Measurements from ENCODE around the gene TOP3B. TPM values are rescaled to one million over a fixed set of nuclear protein-coding genes. Genes with fewer than 3 reads are reported as not detected.

Gene TOP3B
- total and polyA plus RNA-seq, 10 of the 15 experiments (the other 5 are each of a cell fraction or from before 2014, with no cell fraction given), result 0.60 to 47.3 (median 33.7) TPM

- intact Hi-C loops (cut with micrococcal nuclease; ENCODE audit: unreplicated experiment), result no loop called here
- H3K27me3 ChIP-seq (replicated peaks in 1 of 2; ENCODE audit: control insufficient read depth in 2 of 2, insufficient read depth in 2 of 2, low read length in 1 of 2), result no peaks in the 10 kb centered on the region
- CTCF ChIA-PET, result interaction anchor here (1.1 kb wide), 1 partner anchor 18 kb away, joined by 3 read pairs; no protein-coding TSS in a partner anchor
- H3K27ac ChIP-seq (ENCODE audit: control insufficient read depth, insufficient read depth), result no peak overlapping the region
- ATAC-seq, result no peak
- BruUV-seq (replicated peaks), result no TSS peak
- no peaks in the 10 kb centered on the region for H3K9me3 ChIP-seq (replicated peaks; ENCODE audit: control insufficient read depth, insufficient read depth, low read length)
- WGBS (ENCODE audit: insufficient coverage, insufficient replicate concordance, low lambda C conversion rate, missing lambda C conversion rate), result 52% methylated on average over 2 of the region's 2 CpGs
- no peak for FAIRE-seq
- POLR2A ChIA-PET, result no interaction called here
- no peaks in the 10 kb centered on the region for H3K79me2 ChIP-seq (ENCODE audit: control insufficient read depth, insufficient read depth, low read length)
- no peaks in the 10 kb centered on the region for H3K36me3 ChIP-seq (ENCODE audit: control insufficient read depth in 2 of 2, insufficient read depth in 2 of 2, low read length in 1 of 2)
- DNase-seq (ENCODE audit: low read depth, low spot score), result no peak
- SMC1A ChIA-PET (ENCODE audit: uncharacterized antibody, unreplicated experiment), result interaction anchor here (1.2 kb wide), 1 partner anchor 28 kb away, joined by 3 read pairs; no protein-coding TSS in a partner anchor
- in situ Hi-C loops (cut with MboI), result no loop called here
- H3K4me3 ChIP-seq, result no peak overlapping the region
- no peaks in the 10 kb centered on the region for H3K4me1 ChIP-seq (ENCODE audit: control insufficient read depth, insufficient read depth, low read length)
- no peak overlapping the region for H2AFZ ChIP-seq (ENCODE audit: control insufficient read depth, low read depth, low read length)
- RAD21 ChIA-PET (ENCODE audit: unreplicated experiment), result no interaction called here
- TF ChIP-seq MTA2 (IDR thresholded peaks at IDR 0.05; ENCODE audit: low read depth) (no peak), BACH1 (IDR thresholded peaks at IDR 0.05; ENCODE audit: borderline replicate concordance) (no peak), CEBPB (IDR thresholded peaks at IDR 0.05; ENCODE audit: borderline replicate concordance in 1 of 2, low read depth in 2 of 2, low read length in 2 of 2) (no peak), POLR2AphosphoS2 (IDR thresholded peaks at IDR 0.05; ENCODE audit: low read depth, low read length) (no peak), NFYA (IDR thresholded peaks at IDR 0.05; ENCODE audit: borderline replicate concordance, low read depth, low read length) (no peak), IRF4 (IDR thresholded peaks at IDR 0.05; ENCODE audit: low read depth, low read length) (no peak), ESRRA (IDR thresholded peaks at IDR 0.05; ENCODE audit: low read length) (no peak), BMI1 (IDR thresholded peaks at IDR 0.05; ENCODE audit: borderline replicate concordance) (no peak), BRCA1 (IDR thresholded peaks at IDR 0.05; ENCODE audit: low read depth, low read length) (no peak), FOXK2 (IDR thresholded peaks at IDR 0.05) (no peak)
- no peak overlapping the region for H3K9ac ChIP-seq (ENCODE audit: control insufficient read depth, insufficient read depth, low read length)
- H3K4me2 ChIP-seq (ENCODE audit: control insufficient read depth, insufficient read depth), result no peak overlapping the region
- H4K20me1 ChIP-seq (ENCODE audit: control insufficient read depth, insufficient read depth), result no peaks in the 10 kb centered on the region
These were observed 72.7 kb downstream of the TOP3B start for GRCh38 chr22:21909871-21910270.
